ENCODE data around the gene NCAM1.

Gene NCAM1

GRCh38 chr11:113113801-113114704, 152.8 kb downstream of the NCAM1 start:
- Histone ChIP-seq H3K9me3 (ENCODE audit: insufficient read depth, low read length, severe bottlenecking) (no peaks in the 10 kb centered on the region), H3K36me3 (ENCODE audit: insufficient read depth, low read length) (no peaks in the 10 kb centered on the region), H2AFZ (ENCODE audit: low read depth, low read length) (no peak overlapping the region), H3K27ac (ENCODE audit: low read length) (no peak overlapping the region), H3K4me2 (ENCODE audit: insufficient read depth, low read length) (no peak overlapping the region), H3K27me3 (ENCODE audit: insufficient read depth, low read length, poor library complexity) (no peaks in the 10 kb centered on the region), H3K79me2 (ENCODE audit: insufficient read depth, low read length) (no peaks in the 10 kb centered on the region), H3K9ac (ENCODE audit: low read depth, low read length) (no peak overlapping the region), H3K4me1 (ENCODE audit: insufficient read depth, low read length) (no peaks in the 10 kb centered on the region), H4K20me1 (ENCODE audit: insufficient read depth, low read length) (no peaks in the 10 kb centered on the region), H3K4me3 (ENCODE audit: low read depth in 1 of 2, low read length in 2 of 2) (no peak overlapping the region)
- TF ChIP-seq, protein P1, sequence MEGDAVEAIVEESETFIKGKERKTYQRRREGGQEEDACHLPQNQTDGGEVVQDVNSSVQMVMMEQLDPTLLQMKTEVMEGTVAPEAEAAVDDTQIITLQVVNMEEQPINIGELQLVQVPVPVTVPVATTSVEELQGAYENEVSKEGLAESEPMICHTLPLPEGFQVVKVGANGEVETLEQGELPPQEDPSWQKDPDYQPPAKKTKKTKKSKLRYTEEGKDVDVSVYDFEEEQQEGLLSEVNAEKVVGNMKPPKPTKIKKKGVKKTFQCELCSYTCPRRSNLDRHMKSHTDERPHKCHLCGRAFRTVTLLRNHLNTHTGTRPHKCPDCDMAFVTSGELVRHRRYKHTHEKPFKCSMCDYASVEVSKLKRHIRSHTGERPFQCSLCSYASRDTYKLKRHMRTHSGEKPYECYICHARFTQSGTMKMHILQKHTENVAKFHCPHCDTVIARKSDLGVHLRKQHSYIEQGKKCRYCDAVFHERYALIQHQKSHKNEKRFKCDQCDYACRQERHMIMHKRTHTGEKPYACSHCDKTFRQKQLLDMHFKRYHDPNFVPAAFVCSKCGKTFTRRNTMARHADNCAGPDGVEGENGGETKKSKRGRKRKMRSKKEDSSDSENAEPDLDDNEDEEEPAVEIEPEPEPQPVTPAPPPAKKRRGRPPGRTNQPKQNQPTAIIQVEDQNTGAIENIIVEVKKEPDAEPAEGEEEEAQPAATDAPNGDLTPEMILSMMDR (IDR thresholded peaks at IDR 0.05; ENCODE audit: borderline replicate concordance, extremely low read depth, low read length, poor library complexity, severe bottlenecking) = peak; percentile 48
- TF ChIP-seq EZH2 (IDR thresholded peaks at IDR 0.05; ENCODE audit: borderline replicate concordance, low read depth, low read length, severe bottlenecking) = no peak
- peak; percentile 9 for DNase-seq
- peak; percentile 57; the same call in 1 of the 3 replicates for ATAC-seq (ENCODE audit: insufficient read depth, low read depth)

GRCh38 chr11:113114705-113115027, 153.4 kb downstream of the NCAM1 start:
- no peak overlapping the region for H3K4me3 ChIP-seq (ENCODE audit: low read depth in 1 of 2, low read length in 2 of 2)
- H3K4me2 ChIP-seq (ENCODE audit: insufficient read depth, low read length) = no peak overlapping the region
- no peak for ATAC-seq (ENCODE audit: insufficient read depth, low read depth)

DNA sequence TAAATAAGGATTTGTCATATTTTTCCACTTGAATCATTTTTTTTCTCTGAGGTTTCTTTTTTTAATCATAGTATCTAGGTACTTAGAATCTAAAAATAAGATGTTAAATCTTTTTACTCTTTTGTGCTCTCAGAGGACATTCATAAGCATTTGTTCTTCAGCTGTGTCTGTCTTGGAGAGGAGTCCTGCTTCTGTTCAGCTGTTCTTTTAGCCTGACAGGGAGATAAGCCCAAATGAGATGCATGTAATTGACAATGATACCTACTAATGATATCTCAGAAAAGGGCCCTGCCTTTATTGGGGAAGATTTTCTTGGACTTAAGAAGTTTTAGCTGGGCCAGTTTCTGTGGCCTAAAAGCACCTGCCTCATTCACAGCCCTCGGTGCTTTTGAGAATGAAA, 156.9 kb downstream of the NCAM1 start:
- no peak for ATAC-seq (ENCODE audit: insufficient read depth, low read depth)
- H3K9ac ChIP-seq (ENCODE audit: low read depth, low read length) = no peak overlapping the region
- TF ChIP-seq EZH2 (IDR thresholded peaks at IDR 0.05; ENCODE audit: borderline replicate concordance, low read depth, low read length, severe bottlenecking) = no peak
- TF ChIP-seq, protein P1 (IDR thresholded peaks at IDR 0.05; ENCODE audit: borderline replicate concordance, extremely low read depth, low read length, poor library complexity, severe bottlenecking) = no peak

More at GRCh38 chr11:113114705-113115027, 153.4 kb downstream of the NCAM1 start:
- H3K27ac ChIP-seq (ENCODE audit: low read length) = no peak overlapping the region
- DNase-seq = no peak
- no peaks in the 10 kb centered on the region for H3K36me3 ChIP-seq (ENCODE audit: insufficient read depth, low read length)
- TF ChIP-seq, protein P1 (IDR thresholded peaks at IDR 0.05; ENCODE audit: borderline replicate concordance, extremely low read depth, low read length, poor library complexity, severe bottlenecking) = no peak
- TF ChIP-seq EZH2 (IDR thresholded peaks at IDR 0.05; ENCODE audit: borderline replicate concordance, low read depth, low read length, severe bottlenecking) = no peak
- H3K9ac ChIP-seq (ENCODE audit: low read depth, low read length) = no peak overlapping the region
- H4K20me1 ChIP-seq (ENCODE audit: insufficient read depth, low read length) = no peaks in the 10 kb centered on the region
- no peaks in the 10 kb centered on the region for H3K79me2 ChIP-seq (ENCODE audit: insufficient read depth, low read length)
- H2AFZ ChIP-seq (ENCODE audit: low read depth, low read length) = no peak overlapping the region
- H3K4me1 ChIP-seq (ENCODE audit: insufficient read depth, low read length) = no peaks in the 10 kb centered on the region
- no peaks in the 10 kb centered on the region for H3K27me3 ChIP-seq (ENCODE audit: insufficient read depth, low read length, poor library complexity)
- no peaks in the 10 kb centered on the region for H3K9me3 ChIP-seq (ENCODE audit: insufficient read depth, low read length, severe bottlenecking)

More for the DNA sequence above, 156.9 kb downstream of the NCAM1 start:
- DNase-seq = no peak
- no peaks in the 10 kb centered on the region for H3K79me2 ChIP-seq (ENCODE audit: insufficient read depth, low read length)
- H3K9me3 ChIP-seq (ENCODE audit: insufficient read depth, low read length, severe bottlenecking) = no peaks in the 10 kb centered on the region
- no peak overlapping the region for H3K4me3 ChIP-seq (ENCODE audit: low read depth in 1 of 2, low read length in 2 of 2)
- H3K27me3 ChIP-seq (ENCODE audit: insufficient read depth, low read length, poor library complexity) = no peaks in the 10 kb centered on the region
- no peaks in the 10 kb centered on the region for H4K20me1 ChIP-seq (ENCODE audit: insufficient read depth, low read length)
- H3K4me1 ChIP-seq (ENCODE audit: insufficient read depth, low read length) = no peaks in the 10 kb centered on the region
- H3K4me2 ChIP-seq (ENCODE audit: insufficient read depth, low read length) = no peak overlapping the region
- no peaks in the 10 kb centered on the region for H3K36me3 ChIP-seq (ENCODE audit: insufficient read depth, low read length)
- no peak overlapping the region for H3K27ac ChIP-seq (ENCODE audit: low read length)
- H2AFZ ChIP-seq (ENCODE audit: low read depth, low read length) = no peak overlapping the region
